Measurements from ENCODE around the gene CIB2. TPM values are rescaled to one million over a fixed set of nuclear protein-coding genes. Genes with fewer than 3 reads are reported as not detected.
"Not testable (repeated sequence)": the region's sequence is repeated elsewhere in the genome, so short reads cannot be mapped to it uniquely, and the experiment has no call there.

Gene CIB2
- total RNA-seq, 1 donor from 2014 or later: 16.7 TPM

DNA sequence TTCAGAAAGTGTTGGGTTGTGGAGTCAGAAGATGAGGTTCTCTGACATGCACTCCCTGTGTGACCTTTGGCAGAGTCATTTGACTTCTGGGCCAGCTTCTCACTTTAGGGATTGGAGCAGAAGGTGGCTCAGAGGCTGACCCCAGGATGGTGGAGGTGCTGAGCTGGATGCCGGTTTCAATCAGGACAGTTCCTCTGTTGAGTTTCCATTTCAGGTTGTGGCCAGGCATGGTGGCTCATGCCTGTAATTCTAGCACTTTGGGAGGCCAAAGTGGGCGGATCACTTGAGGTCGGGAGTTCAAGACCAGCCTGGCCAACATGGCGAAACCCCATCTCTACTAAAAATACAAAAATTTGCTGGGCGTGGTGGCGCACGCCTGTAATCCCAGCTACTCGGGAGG is 19.8 kb upstream of the CIB2 start:
- intact Hi-C loops (cut with DNase I); DNase-seq (ENCODE audit: low spot score): not testable (repeated sequence)

DNA sequence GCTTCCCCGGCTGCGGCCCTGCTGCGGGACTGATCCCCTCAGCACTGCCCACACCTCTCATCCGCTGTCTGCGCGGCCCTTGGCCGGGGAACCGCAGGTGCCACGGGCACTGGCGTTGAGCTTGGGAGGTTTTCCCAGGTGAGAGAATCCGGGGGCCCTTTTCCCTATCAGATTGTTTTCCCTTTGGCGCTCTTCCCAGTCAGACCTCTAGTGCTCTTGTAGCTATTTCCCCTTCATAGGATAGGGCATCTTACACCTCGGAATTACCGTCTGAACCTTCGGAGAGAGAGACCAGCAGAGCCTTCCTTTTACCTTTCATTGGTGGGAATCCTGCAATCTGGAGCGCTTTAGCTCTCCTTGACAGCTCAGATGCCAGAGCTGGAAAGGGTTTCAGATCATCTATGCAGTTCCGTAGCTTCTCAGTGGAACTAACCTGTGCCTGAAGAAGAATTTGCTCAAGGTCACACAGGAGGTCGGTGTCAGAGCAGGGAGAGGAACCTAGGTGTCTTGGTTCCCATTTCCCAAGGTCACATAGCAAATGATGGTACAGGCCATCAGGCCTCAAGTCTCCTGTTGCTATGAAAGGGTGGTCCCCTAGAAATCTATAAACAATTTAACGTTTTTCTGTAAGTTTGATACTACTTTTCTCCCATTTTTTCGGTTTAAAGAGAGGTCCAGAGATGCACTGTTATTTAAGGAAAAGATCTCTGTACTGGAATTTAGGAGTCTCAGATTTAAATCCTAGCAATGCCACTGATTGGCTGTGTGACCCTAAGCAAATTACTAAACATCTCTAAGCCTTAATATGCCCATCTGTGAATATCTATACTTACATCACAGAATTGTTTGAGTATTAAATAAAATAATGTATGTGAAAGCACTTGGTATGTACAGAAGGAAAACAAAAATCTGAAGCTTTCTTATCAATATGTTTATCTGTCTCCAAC is 18.8 kb upstream of the CIB2 start:
- intact Hi-C loops (cut with DNase I): loop anchor here (5.0 kb wide), 1 partner anchor 287 kb away; the partner anchor contains the start of gene IREB2
- DNase-seq (ENCODE audit: low spot score): no peak

DNA sequence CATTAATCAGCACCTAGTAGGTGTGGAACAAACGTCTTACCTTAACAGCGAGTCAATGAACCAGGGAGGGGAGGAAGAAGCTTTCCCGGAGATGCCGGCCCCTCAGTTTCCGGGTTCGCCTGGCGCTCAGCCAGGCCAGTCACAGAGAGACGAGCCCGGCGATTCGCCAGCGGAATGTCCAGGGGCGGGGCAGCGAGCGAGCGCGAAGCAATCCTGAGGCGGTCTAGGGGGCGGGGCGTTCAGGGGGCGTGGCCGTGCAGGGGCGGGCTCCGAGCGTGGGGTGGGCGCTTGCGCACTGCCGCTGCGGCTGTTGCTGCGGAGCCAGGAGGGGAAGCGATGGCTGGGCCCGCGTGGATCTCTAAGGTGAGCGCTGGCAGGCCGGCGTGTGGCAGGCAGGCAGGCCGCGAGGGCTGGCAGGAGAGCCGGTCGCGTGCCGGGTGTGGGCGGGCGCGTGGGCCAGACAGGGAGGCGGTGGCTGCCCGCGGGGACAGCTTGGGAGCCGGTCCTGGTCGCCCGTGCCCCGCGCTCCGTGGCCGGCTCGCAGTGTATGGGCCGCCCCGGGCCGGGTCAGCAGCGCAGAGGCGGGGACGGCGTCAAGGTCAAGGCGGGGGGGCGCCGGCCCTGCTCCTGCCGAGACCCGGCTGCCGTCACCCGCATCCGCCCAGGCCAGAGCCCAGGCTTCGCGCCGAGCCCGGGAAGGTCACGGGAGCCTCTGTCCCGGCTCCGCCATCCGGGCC is 18.0 kb upstream of the CIB2 start, which contains the start of gene IDH3A:
IDH3A (plus strand) TSS at position 295 of the 737 bp plus-strand sequence; CDS start at position 337, 42 bp downstream.
- peak; percentile 100 for DNase-seq (ENCODE audit: low spot score)
- intact Hi-C loops (cut with DNase I): loop anchor here (5.0 kb wide), 1 partner anchor 288 kb away; the partner anchor contains the start of gene IREB2

DNA sequence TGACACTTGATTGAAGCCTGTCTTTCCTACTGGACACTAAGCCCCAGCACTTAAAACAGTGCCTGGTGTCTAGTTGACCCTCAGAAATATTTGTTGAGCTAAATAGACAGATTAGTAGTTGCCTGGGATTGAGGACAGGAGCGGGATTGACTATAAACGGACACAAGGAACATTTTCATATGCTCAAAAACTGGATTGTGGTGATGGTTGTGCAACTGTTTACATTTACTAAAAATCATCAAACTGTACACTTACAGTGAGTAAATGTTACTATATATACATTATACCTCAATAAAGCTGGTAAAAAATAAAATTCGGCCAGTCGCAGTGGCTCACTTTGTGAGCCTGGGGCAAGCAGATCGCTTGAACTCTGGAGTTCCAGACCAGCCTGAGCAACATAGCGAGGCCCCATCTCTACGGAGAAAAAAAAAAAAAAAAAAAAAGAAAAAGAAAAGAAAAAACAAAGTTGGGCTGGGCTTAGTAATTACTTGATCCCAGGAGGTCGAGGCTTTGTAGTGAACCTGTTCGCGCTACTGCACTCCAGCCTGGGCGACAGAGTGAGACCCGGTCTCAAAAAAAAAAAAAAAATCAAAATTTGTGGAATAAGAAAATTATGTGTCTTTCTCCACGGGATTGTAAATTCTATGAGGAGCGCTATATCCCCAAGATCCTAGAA is 17.3 kb upstream of the CIB2 start:
- no peak for DNase-seq (ENCODE audit: low spot score)
- intact Hi-C loops (cut with DNase I): loop anchor here (5.0 kb wide), 1 partner anchor 289 kb away; the partner anchor contains the start of gene IREB2

DNA sequence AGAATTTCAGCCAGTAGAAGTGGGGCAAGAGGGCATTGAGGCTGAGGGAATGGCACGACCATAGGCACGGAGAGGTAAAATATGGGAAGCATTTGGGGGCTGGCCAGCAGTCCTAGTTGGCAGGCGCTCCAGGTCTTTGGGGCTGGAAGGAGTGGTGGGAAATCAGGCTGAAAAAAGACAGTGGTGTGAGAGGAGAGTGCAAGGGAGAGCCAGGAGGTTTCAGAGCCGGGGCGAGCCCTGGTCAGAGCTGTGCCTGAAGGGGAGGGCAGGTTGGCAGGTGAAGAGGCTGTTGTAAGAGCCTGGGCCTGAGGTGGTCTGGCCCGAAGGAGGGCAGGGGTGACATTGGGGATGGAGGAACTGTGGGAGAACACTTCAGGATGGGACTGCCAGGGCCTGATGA is 16.3 kb upstream of the CIB2 start:
- peak; percentile 82 for DNase-seq (ENCODE audit: low spot score)
- intact Hi-C loops (cut with DNase I): loop anchor here (5.0 kb wide), 1 partner anchor 290 kb away; the partner anchor contains the start of gene IREB2

DNA sequence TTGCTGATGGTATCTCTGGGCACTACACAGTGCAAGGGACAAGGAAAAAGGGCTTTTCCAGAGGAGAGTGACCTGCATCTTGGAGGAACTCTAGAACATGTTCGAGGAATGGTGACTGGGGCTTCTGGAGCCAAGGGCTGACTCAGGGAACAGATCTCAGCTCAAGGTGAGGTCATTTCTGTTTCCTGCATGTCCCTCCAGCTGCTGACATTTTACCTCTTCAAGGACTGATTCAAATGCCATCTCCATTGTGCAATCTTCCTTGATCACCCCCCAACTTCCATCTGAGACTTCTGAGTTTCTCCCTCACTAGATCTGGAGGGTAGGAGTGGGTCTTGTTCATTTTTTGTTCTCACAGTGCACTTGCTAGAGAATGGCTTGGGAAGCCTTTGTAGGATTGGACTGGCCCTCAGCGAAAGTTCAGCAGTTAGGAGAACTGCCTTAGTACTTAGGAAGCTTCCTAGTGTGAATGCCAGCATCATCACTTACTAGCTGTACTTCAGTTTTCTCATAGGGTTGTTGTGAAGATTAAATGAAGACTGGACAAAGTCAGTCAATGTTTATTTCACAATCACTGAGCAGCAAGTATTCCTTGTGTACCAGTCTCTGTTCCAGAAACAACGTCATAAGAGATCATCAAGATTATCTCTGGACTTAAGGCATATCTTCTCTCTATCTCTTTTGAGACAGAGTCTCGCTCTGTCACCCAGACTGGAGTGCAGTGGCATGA is 15.3 kb upstream of the CIB2 start:
- intact Hi-C loops (cut with DNase I): loop anchor here (5.0 kb wide), 1 partner anchor 291 kb away; the partner anchor contains the start of gene IREB2
- no peak for DNase-seq (ENCODE audit: low spot score)

DNA sequence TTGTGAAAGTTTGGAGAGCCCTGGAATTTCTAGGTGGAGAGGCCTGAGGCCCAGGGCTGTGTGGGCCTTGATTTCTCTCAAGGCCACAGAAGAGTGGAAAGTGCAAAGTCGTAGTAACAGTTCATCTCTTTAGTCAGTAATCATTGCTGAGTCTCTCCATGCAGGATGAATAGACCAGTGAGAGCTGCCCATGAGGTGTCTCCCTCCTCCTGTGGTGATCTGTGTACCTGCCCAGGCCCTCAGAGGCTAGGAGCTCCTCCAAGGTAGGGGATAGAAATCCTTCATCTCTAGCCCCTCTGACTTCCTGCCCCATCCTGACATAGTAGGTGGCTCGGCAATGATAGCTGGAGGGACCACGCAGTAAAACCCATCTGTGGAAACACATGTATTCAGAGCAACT is 11.1 kb upstream of the CIB2 start:
- no peak for DNase-seq (ENCODE audit: low spot score)
- intact Hi-C loops (cut with DNase I): no loop called here

DNA sequence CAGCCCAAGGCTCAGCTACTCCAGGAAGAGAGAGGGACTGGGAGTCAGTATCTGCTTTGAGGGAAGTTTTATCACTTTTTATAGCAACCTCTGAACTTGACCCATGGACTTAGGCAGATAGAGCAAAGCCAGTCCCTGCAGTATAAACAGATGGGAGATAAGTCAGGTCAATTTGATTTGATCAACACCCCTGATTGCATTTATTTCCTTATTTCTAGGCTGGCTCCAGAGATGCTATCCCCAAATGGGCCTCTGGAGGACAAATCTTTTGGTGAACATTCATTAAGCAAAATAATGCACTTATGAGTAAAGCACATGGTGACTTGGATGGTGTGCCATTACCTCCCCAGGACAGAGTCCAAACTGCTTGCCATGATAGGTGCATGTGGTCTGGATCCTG is 9.0 kb upstream of the CIB2 start:
- intact Hi-C loops (cut with DNase I): no loop called here
- DNase-seq (ENCODE audit: low spot score): no peak

DNA sequence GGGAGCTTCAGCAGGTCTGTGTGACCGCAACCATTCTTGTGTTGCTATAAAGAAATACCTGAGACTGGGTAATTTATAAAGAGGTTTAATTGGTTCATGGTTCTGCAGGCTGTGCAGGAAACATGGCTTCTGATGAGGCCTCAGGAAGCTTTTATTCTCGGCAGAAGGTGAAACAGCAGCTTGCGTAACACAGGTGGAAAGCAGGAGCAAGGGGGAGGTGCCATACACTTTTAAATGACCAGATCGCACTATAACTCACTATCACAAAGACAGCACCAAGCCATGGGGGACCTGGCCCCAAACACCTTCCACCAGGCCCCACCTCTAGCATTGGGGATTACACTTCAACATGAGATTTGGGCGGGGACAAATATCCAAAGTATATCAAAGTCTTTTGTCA is 8.3 kb upstream of the CIB2 start:
- intact Hi-C loops (cut with DNase I): no loop called here
- DNase-seq (ENCODE audit: low spot score): no peak

DNA sequence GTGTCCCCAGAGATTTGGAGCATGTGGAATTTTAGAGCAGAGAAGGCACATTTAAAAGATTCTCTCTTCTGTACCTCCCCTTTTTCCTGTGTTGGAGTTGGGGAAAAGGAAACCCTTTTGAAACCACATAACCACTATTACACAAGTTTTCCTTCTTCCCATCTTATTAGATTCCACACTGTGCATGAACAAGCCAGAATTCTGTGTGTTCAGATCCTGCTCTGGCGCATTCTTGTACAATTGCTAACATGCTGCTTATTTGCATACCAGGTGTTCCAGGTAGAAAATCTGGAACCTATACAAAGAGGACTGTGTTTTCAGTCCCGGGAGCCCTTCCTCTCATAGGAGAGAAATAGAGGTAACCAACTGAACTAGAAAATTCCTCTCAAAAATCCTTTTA is 2.6 kb upstream of the CIB2 start:
- DNase-seq (ENCODE audit: low spot score): no peak
- intact Hi-C loops (cut with DNase I): loop anchor here (5.0 kb wide), 1 partner anchor 38 kb away; no protein-coding TSS in a partner anchor

DNA sequence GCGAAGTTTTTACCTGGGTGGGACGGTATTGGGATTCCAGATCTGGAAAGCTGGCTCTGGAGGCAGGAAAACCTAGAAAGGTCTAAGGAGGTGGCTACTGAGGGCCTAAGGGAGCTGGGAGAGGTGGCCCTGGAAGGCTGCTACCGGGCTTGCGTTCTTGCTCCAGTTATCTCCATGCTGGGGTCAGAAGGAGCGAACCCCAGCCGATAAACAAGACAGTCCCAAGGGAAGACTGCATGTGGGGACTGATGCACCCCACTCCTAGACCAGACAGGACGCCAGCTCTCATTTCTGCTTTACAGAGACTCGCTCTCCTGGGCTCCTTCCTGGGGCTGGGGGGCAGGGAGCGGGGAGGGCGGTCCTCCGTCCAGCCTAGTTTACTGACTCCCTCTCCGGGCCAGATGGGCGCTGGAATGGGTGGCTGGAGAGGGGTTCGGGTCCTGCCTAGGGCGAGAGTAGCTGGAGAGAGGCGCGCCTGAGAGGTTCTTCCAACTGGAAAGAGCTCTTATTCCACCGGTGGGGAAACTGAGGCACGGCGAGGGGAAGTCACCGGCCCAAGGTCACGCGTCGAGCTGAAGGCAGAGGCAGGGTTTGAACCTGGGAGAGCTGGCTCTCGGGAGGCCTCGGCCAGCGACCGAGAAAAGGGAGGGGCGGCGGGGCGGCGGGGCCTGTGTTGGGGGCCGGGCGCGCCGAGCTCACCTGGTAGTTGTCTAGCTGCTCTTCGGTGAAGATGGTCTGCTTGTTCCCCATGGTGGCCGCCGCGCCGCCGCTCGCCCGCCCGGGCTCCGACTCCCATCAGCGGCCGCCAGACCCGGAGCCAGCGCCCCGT is 565 bp downstream of the CIB2 start:
- DNase-seq (ENCODE audit: low spot score): peak; percentile 70
- intact Hi-C loops (cut with DNase I): loop anchor here (5.0 kb wide), 1 partner anchor 42 kb away; no protein-coding TSS in a partner anchor

DNA sequence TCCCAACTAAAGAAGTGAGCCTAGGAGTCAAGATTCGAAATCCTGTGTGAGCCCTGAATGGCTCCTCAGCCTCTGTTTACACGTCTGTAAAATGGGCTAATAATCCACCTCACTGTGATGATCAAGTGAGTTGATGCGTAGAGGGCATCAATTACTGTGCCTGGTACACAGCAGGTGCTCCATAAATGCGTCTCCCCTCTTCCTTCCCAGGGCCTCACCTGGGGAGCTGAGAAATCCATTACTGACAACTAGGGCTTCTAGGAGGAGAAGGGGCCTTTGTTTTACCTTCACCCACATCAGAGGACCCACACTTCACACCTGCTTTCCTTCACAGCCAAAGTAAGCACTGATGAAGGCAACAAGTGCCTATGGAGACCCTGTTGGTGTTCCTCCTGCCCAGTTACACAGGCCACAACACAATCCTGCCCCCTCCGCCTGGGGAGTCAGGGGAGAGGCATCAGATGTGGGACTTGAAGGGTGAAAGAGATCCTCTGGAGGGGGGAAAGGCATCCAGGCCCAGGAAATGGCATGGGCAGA is 1.4 kb downstream of the CIB2 start:
- intact Hi-C loops (cut with DNase I): loop anchor here (5.0 kb wide), 1 partner anchor 42 kb away; no protein-coding TSS in a partner anchor
- DNase-seq (ENCODE audit: low spot score): no peak

DNA sequence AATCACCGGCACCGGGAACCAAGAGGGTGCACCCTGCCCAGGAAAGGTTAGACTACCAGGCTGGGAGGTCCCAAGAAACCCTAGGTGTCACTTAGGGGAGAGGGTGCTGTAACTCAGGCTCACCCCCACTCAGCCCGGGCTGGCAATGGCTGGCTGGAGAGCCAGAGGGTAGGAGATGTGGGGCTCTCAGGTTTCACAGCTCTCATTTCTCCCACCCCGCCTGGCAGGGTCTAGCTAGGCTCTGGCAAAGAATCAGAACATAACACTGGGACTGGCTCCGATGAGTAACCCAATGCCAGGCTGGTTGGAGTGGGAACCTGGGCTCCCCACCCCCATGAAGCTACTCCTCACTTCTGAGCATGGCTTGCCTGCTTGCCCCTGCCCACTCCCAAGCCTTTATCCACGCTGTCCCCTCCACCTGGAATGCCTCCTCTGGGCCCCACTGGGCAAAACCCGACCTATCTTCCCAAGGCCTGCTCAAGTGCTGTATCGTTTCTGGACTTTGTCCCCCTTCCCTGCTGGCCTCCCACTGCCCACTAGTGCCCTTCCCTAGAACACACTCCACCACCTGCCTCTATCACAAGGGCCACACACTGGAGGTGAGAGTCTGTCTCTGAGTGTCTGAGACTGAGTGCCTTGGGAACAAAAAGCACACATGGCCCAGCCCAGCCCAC is 2.0 kb downstream of the CIB2 start:
- DNase-seq (ENCODE audit: low spot score): no peak
- intact Hi-C loops (cut with DNase I): no loop called here

DNA sequence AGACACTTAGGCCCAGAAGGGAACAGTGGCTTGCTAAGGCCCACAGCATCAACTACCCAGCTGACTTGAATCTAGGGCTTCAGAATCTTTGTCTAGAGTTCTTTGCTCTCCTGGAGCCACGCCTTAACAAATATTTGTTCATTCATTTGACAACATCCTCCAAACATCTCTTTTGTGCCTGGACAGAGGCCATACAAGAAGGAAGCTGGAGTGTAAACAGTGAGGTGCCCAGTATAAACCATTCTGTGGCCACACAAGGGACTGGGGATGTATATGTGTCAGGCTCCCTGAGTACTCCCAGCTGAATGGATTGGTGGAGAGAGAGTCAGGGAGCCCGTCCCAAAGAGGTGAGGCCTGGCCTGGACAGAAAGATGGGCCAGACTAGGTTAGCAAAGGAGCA is 3.4 kb downstream of the CIB2 start:
- no peak for DNase-seq (ENCODE audit: low spot score)
- intact Hi-C loops (cut with DNase I): no loop called here

DNA sequence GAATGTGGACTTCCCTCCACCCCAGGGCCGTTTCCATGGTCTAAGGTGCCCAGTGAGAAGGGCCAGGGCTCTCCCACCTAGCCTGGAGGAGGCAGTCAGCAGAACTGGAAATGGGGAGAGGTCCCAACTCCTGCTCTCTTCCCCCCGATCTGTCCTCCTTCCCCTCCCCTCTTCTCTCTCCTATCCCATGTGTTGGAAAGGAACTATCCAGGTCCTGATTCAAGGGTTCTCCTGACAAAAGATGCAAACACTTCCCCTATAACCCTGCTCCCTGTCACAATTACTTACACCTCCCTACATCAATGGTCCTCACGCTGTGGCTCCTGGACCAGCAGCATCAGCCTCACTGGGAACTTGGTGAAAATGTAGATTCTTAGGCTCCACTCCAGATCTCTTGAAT is 6.0 kb downstream of the CIB2 start:
- DNase-seq (ENCODE audit: low spot score): no peak
- intact Hi-C loops (cut with DNase I): no loop called here

DNA sequence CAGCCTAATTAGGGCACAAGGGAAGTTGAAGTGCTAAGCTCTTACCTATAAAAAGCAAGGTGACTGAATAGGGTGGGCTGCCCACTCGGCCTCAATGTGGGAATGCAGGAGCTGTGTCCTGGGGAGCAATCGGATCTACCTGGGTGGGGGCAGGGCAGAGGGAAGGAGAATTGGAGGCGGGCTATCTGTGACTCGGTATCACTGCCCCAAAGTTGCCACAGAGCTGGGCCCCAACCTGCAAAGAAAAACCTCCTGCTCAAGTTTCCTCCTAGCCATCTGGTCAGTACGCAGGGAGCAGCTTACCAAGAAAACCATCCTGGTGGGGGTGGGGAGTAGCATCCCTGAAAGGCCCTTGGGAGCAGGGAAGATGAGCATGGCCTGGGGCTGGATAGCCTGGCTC is 10.7 kb downstream of the CIB2 start:
- intact Hi-C loops (cut with DNase I): no loop called here
- DNase-seq (ENCODE audit: low spot score): no peak

DNA sequence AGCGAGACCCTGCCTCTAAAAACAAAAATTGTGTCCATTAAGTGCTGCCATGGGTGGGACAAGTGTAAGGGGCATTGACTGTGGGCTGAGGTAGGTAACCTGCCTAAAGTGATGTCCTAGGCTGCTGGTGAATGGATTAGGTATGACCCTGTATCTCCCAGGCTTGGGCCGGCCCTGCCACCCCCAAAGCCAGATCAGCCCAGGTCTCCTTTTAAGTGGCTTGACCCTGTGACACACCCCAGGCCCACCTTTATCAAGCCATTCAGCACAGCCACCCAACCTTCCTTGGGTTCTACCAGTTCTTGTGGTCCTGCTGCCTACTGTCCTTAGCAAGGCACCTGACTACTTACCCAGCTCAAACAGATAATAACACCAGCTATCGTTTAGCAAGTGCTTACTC is 18.7 kb downstream of the CIB2 start:
- intact Hi-C loops (cut with DNase I): loop anchor here (2.0 to 10.0 kb wide), 3 partner anchors 82 to 312 kb away; no protein-coding TSS in a partner anchor
- no peak for DNase-seq (ENCODE audit: low spot score)
